Type B pancreatic cell (in vitro differentiated cells): ENCODE measurements around the gene INAVA. TPM values are rescaled to one million over a fixed set of nuclear protein-coding genes. Genes with fewer than 3 reads are reported as not detected.

ENCODE experiments used
- DNase-seq: peaks from one replicate; pipeline ENCODE4 v3.0.0; 2021; ENCODE audit warnings: mixed read lengths; ENCODE audit not compliant: unreplicated experiment; ENCODE audit errors: extremely low spot score
- H3K27ac Mint-ChIP-seq: 2 replicates; pipeline ENCODE4 v1.8.0; 2021; ENCODE audit warnings: mild to moderate bottlenecking, mixed read lengths
- H3K27me3 Mint-ChIP-seq: 2 replicates; pipeline ENCODE4 v1.8.0; 2021; ENCODE audit warnings: mixed read lengths
- H3K36me3 Mint-ChIP-seq: 2 replicates; pipeline ENCODE4 v1.8.0; 2021; ENCODE audit warnings: mixed read lengths
- H3K4me1 Mint-ChIP-seq: one replicate; pipeline ENCODE4 v1.8.0; 2021; ENCODE audit warnings: mixed read lengths; ENCODE audit not compliant: unreplicated experiment
- H3K4me3 Mint-ChIP-seq: 2 replicates; pipeline ENCODE4 v1.8.0; 2021; ENCODE audit warnings: mild to moderate bottlenecking, mixed read lengths
- H3K9me3 Mint-ChIP-seq: 2 replicates; pipeline ENCODE4 v1.8.0; 2021; ENCODE audit warnings: mixed read lengths
- CTCF ChIP-seq: fragments of 200-600 bp; sonication (generic); conservative IDR thresholded peaks from 2 replicates; pipeline ENCODE4 v1.5.0; 2021; ENCODE audit warnings: antibody characterized with exemption, mild to moderate bottlenecking
- total RNA-seq: library from RNA; stranded (reverse); gene quantifications from 2 replicates; pipeline ENCODE4 v1.2.1, GENCODE V29; 2021; ENCODE audit warnings: low replicate concordance

The INAVA gene
- total RNA-seq, 1 donor from 2014 or later = 38.4 TPM

GRCh38 chr1:200873116-200873670 is 21.5 kb upstream of the INAVA start:
- H3K4me1 Mint-ChIP-seq = peaks cover 12% of the 10 kb centered on the region
- H3K27ac Mint-ChIP-seq = no peak overlapping the region
- no peaks in the 10 kb centered on the region for H3K36me3 Mint-ChIP-seq
- no peak for TF ChIP-seq CTCF
- DNase-seq = no peak
- no peaks in the 10 kb centered on the region for H3K9me3 Mint-ChIP-seq
- peaks cover 3% of the 10 kb centered on the region for H3K27me3 Mint-ChIP-seq
- no peak overlapping the region for H3K4me3 Mint-ChIP-seq

GRCh38 chr1:200873671-200874397 is 20.9 kb upstream of the INAVA start:
- DNase-seq = no peak
- H3K4me1 Mint-ChIP-seq = peaks cover 12% of the 10 kb centered on the region
- no peak for TF ChIP-seq CTCF
- peaks cover 3% of the 10 kb centered on the region for H3K27me3 Mint-ChIP-seq
- no peaks in the 10 kb centered on the region for H3K36me3 Mint-ChIP-seq
- H3K4me3 Mint-ChIP-seq = no peak overlapping the region
- H3K9me3 Mint-ChIP-seq = no peaks in the 10 kb centered on the region
- H3K27ac Mint-ChIP-seq = no peak overlapping the region

- no peaks in the 10 kb centered on the region for H3K36me3 Mint-ChIP-seq
- no peaks in the 10 kb centered on the region for H3K9me3 Mint-ChIP-seq
- peaks cover 12% of the 10 kb centered on the region for H3K4me1 Mint-ChIP-seq
- no peak for DNase-seq
- no peak overlapping the region for H3K4me3 Mint-ChIP-seq
- peaks cover 3% of the 10 kb centered on the region for H3K27me3 Mint-ChIP-seq
- no peak overlapping the region for H3K27ac Mint-ChIP-seq
- no peak for TF ChIP-seq CTCF
Observed at GRCh38 chr1:200874694-200875093, 20.0 kb upstream of the INAVA start.

- H3K36me3 Mint-ChIP-seq = no peaks in the 10 kb centered on the region
- H3K4me3 Mint-ChIP-seq = no peak overlapping the region
- H3K27me3 Mint-ChIP-seq = peaks cover 3% of the 10 kb centered on the region
- TF ChIP-seq CTCF = no peak
- peaks cover 12% of the 10 kb centered on the region for H3K4me1 Mint-ChIP-seq
- H3K9me3 Mint-ChIP-seq = no peaks in the 10 kb centered on the region
- no peak for DNase-seq
- peak overlapping the region; percentile 9 for H3K27ac Mint-ChIP-seq
Observed at GRCh38 chr1:200875416-200875815, 19.3 kb upstream of the INAVA start.

GRCh38 chr1:200877010-200877409 is 17.7 kb upstream of the INAVA start:
- no peak for DNase-seq
- H3K4me3 Mint-ChIP-seq = no peak overlapping the region
- no peak for TF ChIP-seq CTCF
- peaks cover 3% of the 10 kb centered on the region for H3K27me3 Mint-ChIP-seq
- no peaks in the 10 kb centered on the region for H3K9me3 Mint-ChIP-seq
- peaks cover 7% of the 10 kb centered on the region for H3K4me1 Mint-ChIP-seq
- no peaks in the 10 kb centered on the region for H3K36me3 Mint-ChIP-seq
- no peak overlapping the region for H3K27ac Mint-ChIP-seq
